OCI-LY3 (cell line): ENCODE data around the gene EIF3A.

Source experiments
- H2AFZ ChIP-seq: fragments of 200-600, 300-600 bp; shearing (Covaris generic); 2 replicates; pipeline ENCODE4 v1.6.0; 2014; ENCODE audit warnings: antibody characterized with exemption, low read depth, low read length
- H3K27ac ChIP-seq: fragments of 200-600, 300-600 bp; sonication (generic); 2 replicates; pipeline ENCODE4 v1.5.1; 2014; ENCODE audit warnings: mild to moderate bottlenecking, low read length, moderate library complexity, mixed read lengths
- H3K27me3 ChIP-seq: fragments of 200-600, 300-600 bp; sonication (generic); 2 replicates; pipeline ENCODE4 v1.6.1; 2014; ENCODE audit warnings: low read depth, low read length, mixed read lengths
- H3K36me3 ChIP-seq: fragments of 200-600, 300-600 bp; sonication (generic); replicated peaks from 2 replicates; pipeline ENCODE3; 2014; ENCODE audit warnings: low read depth, low read length, mixed read lengths
- H3K4me1 ChIP-seq: fragments of 300-600, 200-600 bp; sonication (generic); 2 replicates; pipeline ENCODE4 v1.6.1; 2014; ENCODE audit warnings: low read length, mixed read lengths
- H3K4me2 ChIP-seq: fragments of 200-600, 300-600 bp; sonication (generic); 2 replicates; pipeline ENCODE4 v1.6.1; 2014; ENCODE audit warnings: low read length, mixed read lengths
- H3K4me3 ChIP-seq: fragments of 300-600, 200-600 bp; sonication (generic); 2 replicates; pipeline ENCODE4 v1.5.1; 2014; ENCODE audit warnings: antibody characterized with exemption, mild to moderate bottlenecking, low read length, moderate library complexity
- H3K79me2 ChIP-seq: fragments of 300-600, 200-600 bp; shearing (Covaris generic); 2 replicates; pipeline ENCODE4 v1.6.1; 2014; ENCODE audit warnings: mild to moderate bottlenecking, low read length, mixed read lengths
- H3K9ac ChIP-seq: fragments of 300-600, 200-600 bp; shearing (Covaris generic); 2 replicates; pipeline ENCODE4 v1.6.0; 2014; ENCODE audit warnings: mild to moderate bottlenecking, low read length, moderate library complexity
- H3K9me3 ChIP-seq: fragments of 200-600, 300-600 bp; shearing (Covaris generic); 2 replicates; pipeline ENCODE4 v1.6.1; 2014; ENCODE audit warnings: low read length, mixed read lengths; ENCODE audit not compliant: insufficient read depth
- H4K20me1 ChIP-seq: fragments of 200-600, 300-600 bp; sonication (generic); 2 replicates; pipeline ENCODE4 v1.6.1; 2016; ENCODE audit warnings: low read length, mixed read lengths; ENCODE audit not compliant: insufficient read depth
- EZH2phosphoT487 ChIP-seq: fragments of 200-600 bp; shearing (Covaris generic); IDR thresholded peaks from 2 replicates; pipeline ENCODE4 v1.6.1; 2018; ENCODE audit warnings: antibody characterized with exemption, mixed run types, low read depth
- TF ChIP-seq, protein P1 (sequence below): fragments of 200-600, 300-600 bp; sonication (generic); IDR thresholded peaks from 2 replicates; pipeline ENCODE4 v1.5.1; 2014; ENCODE audit warnings: antibody characterized with exemption, low read length, low read depth

Gene EIF3A

DNA sequence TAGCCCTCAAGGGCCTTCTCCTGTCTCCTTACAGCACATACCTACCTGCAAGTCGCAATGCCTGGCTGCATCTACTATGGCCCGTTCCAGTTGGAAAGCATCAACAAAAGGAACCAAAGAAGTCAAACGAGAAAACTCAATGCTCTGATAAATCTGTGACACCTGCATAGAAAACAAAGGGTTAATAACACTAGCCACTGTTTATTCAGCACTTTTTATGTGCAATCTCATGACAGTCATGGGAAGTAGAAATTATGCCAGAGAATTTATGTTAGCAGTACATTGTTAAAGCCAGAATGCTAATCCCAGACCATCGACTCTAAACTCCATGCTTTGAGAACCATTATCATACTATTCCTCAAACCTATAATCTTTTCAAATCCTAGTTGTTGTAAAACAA lies 21.1 kb downstream of the EIF3A start:
- H2AFZ ChIP-seq = no peak overlapping the region
- H3K4me2 ChIP-seq = no peak overlapping the region
- H3K79me2 ChIP-seq = peaks cover 84% of the 10 kb centered on the region
- no peak overlapping the region for H3K27ac ChIP-seq
- H3K9me3 ChIP-seq = no peaks in the 10 kb centered on the region
- peaks cover 18% of the 10 kb centered on the region for H3K4me1 ChIP-seq
- no peak overlapping the region for H3K9ac ChIP-seq
- peaks cover 61% of the 10 kb centered on the region for H3K36me3 ChIP-seq
- H3K27me3 ChIP-seq = no peaks in the 10 kb centered on the region
- TF ChIP-seq, protein P1, sequence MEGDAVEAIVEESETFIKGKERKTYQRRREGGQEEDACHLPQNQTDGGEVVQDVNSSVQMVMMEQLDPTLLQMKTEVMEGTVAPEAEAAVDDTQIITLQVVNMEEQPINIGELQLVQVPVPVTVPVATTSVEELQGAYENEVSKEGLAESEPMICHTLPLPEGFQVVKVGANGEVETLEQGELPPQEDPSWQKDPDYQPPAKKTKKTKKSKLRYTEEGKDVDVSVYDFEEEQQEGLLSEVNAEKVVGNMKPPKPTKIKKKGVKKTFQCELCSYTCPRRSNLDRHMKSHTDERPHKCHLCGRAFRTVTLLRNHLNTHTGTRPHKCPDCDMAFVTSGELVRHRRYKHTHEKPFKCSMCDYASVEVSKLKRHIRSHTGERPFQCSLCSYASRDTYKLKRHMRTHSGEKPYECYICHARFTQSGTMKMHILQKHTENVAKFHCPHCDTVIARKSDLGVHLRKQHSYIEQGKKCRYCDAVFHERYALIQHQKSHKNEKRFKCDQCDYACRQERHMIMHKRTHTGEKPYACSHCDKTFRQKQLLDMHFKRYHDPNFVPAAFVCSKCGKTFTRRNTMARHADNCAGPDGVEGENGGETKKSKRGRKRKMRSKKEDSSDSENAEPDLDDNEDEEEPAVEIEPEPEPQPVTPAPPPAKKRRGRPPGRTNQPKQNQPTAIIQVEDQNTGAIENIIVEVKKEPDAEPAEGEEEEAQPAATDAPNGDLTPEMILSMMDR = no peak
- no peak for TF ChIP-seq EZH2phosphoT487
- no peak overlapping the region for H3K4me3 ChIP-seq
- H4K20me1 ChIP-seq = peaks cover 17% of the 10 kb centered on the region

DNA sequence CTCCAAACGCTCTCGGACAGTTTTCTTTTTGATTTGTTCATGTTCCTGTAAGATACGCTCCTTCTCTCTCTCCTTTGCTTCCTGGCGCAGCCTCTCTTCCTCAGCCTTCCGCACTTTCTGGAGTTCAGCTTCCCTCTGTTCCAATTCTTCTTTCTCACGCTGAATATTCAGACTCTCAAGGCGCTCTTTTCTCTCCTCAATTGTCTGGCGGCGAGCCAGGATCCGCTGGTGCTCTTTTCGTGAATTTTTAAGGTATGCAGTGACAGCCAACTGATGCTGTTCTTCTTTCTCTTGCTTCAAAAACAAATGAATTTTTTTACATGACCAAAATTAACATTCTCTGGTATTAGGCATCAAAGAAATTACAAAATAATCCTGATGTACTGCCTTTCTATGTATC lies 22.6 kb downstream of the EIF3A start:
- H3K4me1 ChIP-seq = peaks cover 18% of the 10 kb centered on the region
- no peaks in the 10 kb centered on the region for H3K27me3 ChIP-seq
- no peak overlapping the region for H3K9ac ChIP-seq
- H3K27ac ChIP-seq = no peak overlapping the region
- TF ChIP-seq, protein P1 = no peak
- TF ChIP-seq EZH2phosphoT487 = no peak
- H3K4me3 ChIP-seq = no peak overlapping the region
- H2AFZ ChIP-seq = no peak overlapping the region
- no peaks in the 10 kb centered on the region for H3K9me3 ChIP-seq
- peaks cover 17% of the 10 kb centered on the region for H4K20me1 ChIP-seq
- peaks cover 77% of the 10 kb centered on the region for H3K79me2 ChIP-seq
- peaks cover 58% of the 10 kb centered on the region for H3K36me3 ChIP-seq
- H3K4me2 ChIP-seq = no peak overlapping the region

DNA sequence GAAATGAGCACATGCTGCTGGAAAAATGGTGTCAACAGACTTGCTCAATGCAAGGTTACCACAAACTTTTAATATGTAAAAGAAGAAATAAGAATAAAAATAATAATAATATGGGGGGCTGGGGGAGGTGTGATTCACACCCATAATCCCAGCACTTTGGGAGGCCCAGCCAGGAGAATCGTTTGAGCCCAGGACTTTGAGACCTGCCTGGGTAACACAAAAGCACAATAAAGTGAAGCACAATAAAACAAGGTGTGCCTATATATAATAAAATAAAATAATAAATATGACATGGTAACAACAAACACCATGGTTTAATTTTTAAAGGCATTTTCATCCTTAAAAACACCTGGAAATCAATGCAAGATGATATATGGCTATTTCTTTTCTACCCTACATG lies 25.1 kb downstream of the EIF3A start:
- Histone ChIP-seq H3K27ac (no peak overlapping the region), H3K4me1 (no peaks in the 10 kb centered on the region), H3K4me3 (no peak overlapping the region), H3K9ac (no peak overlapping the region), H3K36me3 (peaks cover 62% of the 10 kb centered on the region), H3K4me2 (no peak overlapping the region), H3K27me3 (no peaks in the 10 kb centered on the region), H2AFZ (no peak overlapping the region), H3K9me3 (no peaks in the 10 kb centered on the region), H3K79me2 (peaks cover 76% of the 10 kb centered on the region), H4K20me1 (no peaks in the 10 kb centered on the region)
- TF ChIP-seq EZH2phosphoT487 = no peak
- TF ChIP-seq, protein P1 = no peak

DNA sequence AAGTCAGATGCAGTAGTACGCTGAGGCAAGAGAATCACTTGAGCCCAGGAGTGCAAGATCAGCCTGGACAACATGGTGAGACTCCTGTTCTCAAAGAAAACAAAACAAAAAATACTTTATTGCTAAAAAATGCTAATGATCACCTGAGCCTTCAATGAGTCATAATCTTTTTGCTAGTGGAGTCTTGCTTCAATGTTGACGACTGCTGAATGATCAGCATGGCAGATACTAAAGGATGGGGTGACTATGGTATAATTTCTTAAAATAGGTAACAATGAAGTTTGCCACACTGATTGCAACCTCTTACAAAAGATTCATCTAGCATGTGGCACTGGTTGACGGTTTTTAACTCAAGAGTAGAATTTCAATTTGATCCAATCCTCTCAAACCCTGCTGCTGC lies 28.8 kb downstream of the EIF3A start:
- Histone ChIP-seq H3K27me3 (no peaks in the 10 kb centered on the region), H3K4me2 (no peak overlapping the region), H2AFZ (no peak overlapping the region), H3K27ac (no peak overlapping the region), H3K9ac (no peak overlapping the region), H3K79me2 (peaks cover 80% of the 10 kb centered on the region), H3K36me3 (peaks cover 50% of the 10 kb centered on the region), H3K4me1 (peaks cover 4% of the 10 kb centered on the region; the same call in 1 of the 2 replicates), H3K4me3 (no peak overlapping the region), H3K9me3 (no peaks in the 10 kb centered on the region), H4K20me1 (peaks cover 11% of the 10 kb centered on the region)
- TF ChIP-seq, protein P1 = no peak
- no peak for TF ChIP-seq EZH2phosphoT487
